ENCODE data around the gene TOX2. TPM values are rescaled to one million over a fixed set of nuclear protein-coding genes. Genes with fewer than 3 reads are reported as not detected.

The TOX2 gene
- total and polyA plus RNA-seq, 2 of the 4 experiments (the other 2 are of a cell fraction) = 1.3 to 17.5 TPM

- Histone ChIP-seq H2BK120ac (ENCODE audit: low read depth, low read length) (peak overlapping the region; percentile 55; the same call in 1 of the 2 replicates), H3K27ac (ENCODE audit: insufficient read depth, low read length) (no peak overlapping the region), H4K8ac (ENCODE audit: low read depth in 2 of 2, low read length in 2 of 2) (no peak overlapping the region), H3K9ac (ENCODE audit: low read depth, low read length) (no peak overlapping the region), H2AK5ac (ENCODE audit: low read depth, low read length) (peak overlapping the region; percentile 64; the same call in 1 of the 2 replicates), H2BK5ac (ENCODE audit: low read depth, low read length, poor library complexity, severe bottlenecking) (no peak overlapping the region), H3K36me3 (ENCODE audit: control insufficient read depth, insufficient read depth, low read length) (no peaks in the 10 kb centered on the region), H3K4me3 (ENCODE audit: insufficient read depth, low read depth, low read length) (no peak overlapping the region), H2BK20ac (ENCODE audit: low read depth, low read length) (peak overlapping the region; percentile 49; the same call in 1 of the 2 replicates), H3K4ac (ENCODE audit: low read depth, low read length) (peak overlapping the region; percentile 70; the same call in 1 of the 2 replicates), H3K9me1 (ENCODE audit: insufficient read depth, low read length) (no peaks in the 10 kb centered on the region), H3K27me3 (ENCODE audit: control insufficient read depth, insufficient read depth, low read length) (no peaks in the 10 kb centered on the region), H3K23ac (ENCODE audit: low read depth, low read length) (no peak overlapping the region), H3K4me1 (ENCODE audit: control insufficient read depth, insufficient read depth, low read length) (peaks cover 4% of the 10 kb centered on the region; the same call in 1 of the 2 replicates), H3K9me3 (ENCODE audit: control insufficient read depth, insufficient read depth, low read length) (peaks cover 8% of the 10 kb centered on the region), H3K4me2 (ENCODE audit: low read depth, low read length) (no peak overlapping the region), H2BK15ac (ENCODE audit: low read depth, low read length) (peak overlapping the region; percentile 24; the same call in 1 of the 3 replicates), H2AK9ac (replicated peaks; ENCODE audit: low read depth, low read length, poor library complexity) (no peak overlapping the region), H3K79me1 (ENCODE audit: low read depth in 1 of 2, low read length in 2 of 2) (peaks cover 6 to 7% of the 10 kb centered on the region in 2 experiments; a peak in 2 of 4 replicates), H4K20me1 (ENCODE audit: insufficient read depth, low read length) (no peaks in the 10 kb centered on the region), H3K18ac (ENCODE audit: low read depth, low read length) (no peak overlapping the region), H3K56ac (ENCODE audit: extremely low read depth, insufficient read depth, low read length) (no peak overlapping the region), H4K91ac (ENCODE audit: insufficient read depth, low read depth, low read length) (no peak overlapping the region), H3K14ac (replicated peaks; ENCODE audit: low read depth, low read length) (0 out of 2 replicates have a peak overlapping the region, but pooled peaks have one; percentile 50), H2AFZ (replicated peaks; ENCODE audit: low read length, poor library complexity) (peak overlapping the region; percentile 18), H4K5ac (ENCODE audit: low read depth, low read length) (no peak overlapping the region)
- ATAC-seq (ENCODE audit: low read depth) (no peak), DNase-seq (no peak)
- in situ Hi-C loops (cut with MboI; ENCODE audit: low sequenced_read_pairs) (loop anchor here (10.0 kb wide), 1 partner anchor 156 kb away; no protein-coding TSS in a partner anchor), dilution Hi-C loops (cut with HindIII; ENCODE audit: low sequenced_read_pairs, unreplicated experiment) (no loop called here), intact Hi-C loops (cut with micrococcal nuclease) (no loop called here)
- no peak for TF ChIP-seq BHLHE40 (IDR thresholded peaks at IDR 0.05; ENCODE audit: low read depth, low read length)
- TF ChIP-seq MXI1 (IDR thresholded peaks at IDR 0.05; ENCODE audit: borderline replicate concordance, low read depth, low read length) = no peak
- TF ChIP-seq CEBPB (IDR thresholded peaks at IDR 0.05; ENCODE audit: low read depth, low read length) = no peak
- TF ChIP-seq, protein P1, sequence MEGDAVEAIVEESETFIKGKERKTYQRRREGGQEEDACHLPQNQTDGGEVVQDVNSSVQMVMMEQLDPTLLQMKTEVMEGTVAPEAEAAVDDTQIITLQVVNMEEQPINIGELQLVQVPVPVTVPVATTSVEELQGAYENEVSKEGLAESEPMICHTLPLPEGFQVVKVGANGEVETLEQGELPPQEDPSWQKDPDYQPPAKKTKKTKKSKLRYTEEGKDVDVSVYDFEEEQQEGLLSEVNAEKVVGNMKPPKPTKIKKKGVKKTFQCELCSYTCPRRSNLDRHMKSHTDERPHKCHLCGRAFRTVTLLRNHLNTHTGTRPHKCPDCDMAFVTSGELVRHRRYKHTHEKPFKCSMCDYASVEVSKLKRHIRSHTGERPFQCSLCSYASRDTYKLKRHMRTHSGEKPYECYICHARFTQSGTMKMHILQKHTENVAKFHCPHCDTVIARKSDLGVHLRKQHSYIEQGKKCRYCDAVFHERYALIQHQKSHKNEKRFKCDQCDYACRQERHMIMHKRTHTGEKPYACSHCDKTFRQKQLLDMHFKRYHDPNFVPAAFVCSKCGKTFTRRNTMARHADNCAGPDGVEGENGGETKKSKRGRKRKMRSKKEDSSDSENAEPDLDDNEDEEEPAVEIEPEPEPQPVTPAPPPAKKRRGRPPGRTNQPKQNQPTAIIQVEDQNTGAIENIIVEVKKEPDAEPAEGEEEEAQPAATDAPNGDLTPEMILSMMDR (conservative IDR thresholded peaks at IDR 0.05; ENCODE audit: low read depth, low read length) = no peak
- TF ChIP-seq MAZ (IDR thresholded peaks at IDR 0.05; ENCODE audit: borderline replicate concordance, low read depth, low read length) = no peak
- TF ChIP-seq USF2 (IDR thresholded peaks at IDR 0.05; ENCODE audit: low read depth, low read length) = no peak
- no peak for TF ChIP-seq CHD1 (IDR thresholded peaks at IDR 0.05; ENCODE audit: low read depth, low read length)
- no peak for TF ChIP-seq RAD21 (IDR thresholded peaks at IDR 0.05; ENCODE audit: low read length)
- no peak for TF ChIP-seq RCOR1 (IDR thresholded peaks at IDR 0.05; ENCODE audit: insufficient replicate concordance, low read length)
- no peak for TF ChIP-seq FOS (IDR thresholded peaks at IDR 0.05; ENCODE audit: low read depth, low read length)
- no peak for TF ChIP-seq MAFK (IDR thresholded peaks at IDR 0.05; ENCODE audit: low read depth, low read length)
- TF ChIP-seq RFX5 (IDR thresholded peaks at IDR 0.05; ENCODE audit: low read depth, low read length) = no peak
- TF ChIP-seq NFE2L2 (IDR thresholded peaks at IDR 0.05; ENCODE audit: low read depth, low read length) = no peak
- TF ChIP-seq, protein P2, sequence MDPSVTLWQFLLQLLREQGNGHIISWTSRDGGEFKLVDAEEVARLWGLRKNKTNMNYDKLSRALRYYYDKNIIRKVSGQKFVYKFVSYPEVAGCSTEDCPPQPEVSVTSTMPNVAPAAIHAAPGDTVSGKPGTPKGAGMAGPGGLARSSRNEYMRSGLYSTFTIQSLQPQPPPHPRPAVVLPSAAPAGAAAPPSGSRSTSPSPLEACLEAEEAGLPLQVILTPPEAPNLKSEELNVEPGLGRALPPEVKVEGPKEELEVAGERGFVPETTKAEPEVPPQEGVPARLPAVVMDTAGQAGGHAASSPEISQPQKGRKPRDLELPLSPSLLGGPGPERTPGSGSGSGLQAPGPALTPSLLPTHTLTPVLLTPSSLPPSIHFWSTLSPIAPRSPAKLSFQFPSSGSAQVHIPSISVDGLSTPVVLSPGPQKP (IDR thresholded peaks at IDR 0.05; ENCODE audit: borderline replicate concordance, low read depth, low read length) = no peak
- TF ChIP-seq POLR2A (IDR thresholded peaks at IDR 0.05; ENCODE audit: low read depth, low read length) = no peak
- WGBS, 2 experiments (ENCODE audit: extremely low coverage in 2 of 2, insufficient read length in 1 of 2) = 100% methylated on average over 1 of the region's 4 CpGs; no CpG with 5 or more reads in 1 of the 2 experiments
- ChIA-PET POLR2A (ENCODE audit: unreplicated experiment) (no interaction called here), CTCF (interaction anchor here (0.7 to 1.3 kb wide), 2 partner anchors 29 to 66 kb away, joined by 6 read pairs; no protein-coding TSS in a partner anchor)
- no TSS peak for BruUV-seq (replicated peaks)
Observed at GRCh38 chr20:43910564-43910963, 4.1 kb upstream of the TOX2 start.

All from IMR-90 (cell line).